ENCODE data around the gene EPS8L2. TPM values are rescaled to one million over a fixed set of nuclear protein-coding genes. Genes with fewer than 3 reads are reported as not detected.

The EPS8L2 gene
- total RNA-seq, 1 donor from 2014 or later, result 155 TPM

DNA sequence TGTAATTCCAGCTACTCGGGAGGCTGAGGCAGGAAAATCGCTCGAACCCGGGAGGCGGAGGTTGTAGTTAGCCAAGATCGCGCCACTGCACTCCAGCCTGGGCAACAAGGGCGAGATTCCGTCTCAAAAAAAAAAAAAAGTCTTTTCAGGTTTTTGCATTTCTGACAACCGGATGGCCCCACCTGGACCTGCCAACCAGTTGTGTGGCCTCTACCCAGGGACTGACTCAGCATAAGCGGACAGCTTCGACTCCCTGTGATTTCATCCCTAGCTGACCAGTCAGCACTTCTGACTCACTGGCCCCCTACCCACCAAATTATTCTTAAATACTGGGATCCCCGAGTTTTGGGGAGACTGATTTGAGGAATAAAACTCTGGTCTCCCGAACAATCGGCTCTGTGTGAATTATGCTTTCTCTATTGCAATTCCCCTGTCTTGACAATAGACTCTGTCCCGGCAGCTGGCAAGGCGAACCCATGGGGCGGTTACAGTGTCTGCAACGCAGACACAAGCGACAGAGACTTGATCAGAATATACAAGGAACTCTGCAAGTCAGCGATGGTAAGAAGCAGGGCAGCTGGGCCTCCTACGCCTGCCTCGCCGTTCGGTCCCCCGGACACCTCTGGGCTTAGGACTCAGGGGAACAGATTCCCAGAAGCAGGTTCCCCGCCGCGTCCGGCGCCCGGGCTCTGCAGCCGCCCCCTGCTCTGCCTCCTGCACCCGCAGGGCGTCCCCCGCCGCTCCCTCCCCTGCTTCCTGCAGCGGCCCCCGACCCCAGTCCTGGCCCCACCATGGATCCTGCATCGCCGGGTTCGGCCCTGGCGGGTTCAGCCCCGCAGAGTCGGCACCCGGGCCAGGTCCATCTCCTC lies 40.5 kb downstream of the EPS8L2 start:
- intact Hi-C loops (cut with DNase I), result no loop called here
- no peak for DNase-seq

DNA sequence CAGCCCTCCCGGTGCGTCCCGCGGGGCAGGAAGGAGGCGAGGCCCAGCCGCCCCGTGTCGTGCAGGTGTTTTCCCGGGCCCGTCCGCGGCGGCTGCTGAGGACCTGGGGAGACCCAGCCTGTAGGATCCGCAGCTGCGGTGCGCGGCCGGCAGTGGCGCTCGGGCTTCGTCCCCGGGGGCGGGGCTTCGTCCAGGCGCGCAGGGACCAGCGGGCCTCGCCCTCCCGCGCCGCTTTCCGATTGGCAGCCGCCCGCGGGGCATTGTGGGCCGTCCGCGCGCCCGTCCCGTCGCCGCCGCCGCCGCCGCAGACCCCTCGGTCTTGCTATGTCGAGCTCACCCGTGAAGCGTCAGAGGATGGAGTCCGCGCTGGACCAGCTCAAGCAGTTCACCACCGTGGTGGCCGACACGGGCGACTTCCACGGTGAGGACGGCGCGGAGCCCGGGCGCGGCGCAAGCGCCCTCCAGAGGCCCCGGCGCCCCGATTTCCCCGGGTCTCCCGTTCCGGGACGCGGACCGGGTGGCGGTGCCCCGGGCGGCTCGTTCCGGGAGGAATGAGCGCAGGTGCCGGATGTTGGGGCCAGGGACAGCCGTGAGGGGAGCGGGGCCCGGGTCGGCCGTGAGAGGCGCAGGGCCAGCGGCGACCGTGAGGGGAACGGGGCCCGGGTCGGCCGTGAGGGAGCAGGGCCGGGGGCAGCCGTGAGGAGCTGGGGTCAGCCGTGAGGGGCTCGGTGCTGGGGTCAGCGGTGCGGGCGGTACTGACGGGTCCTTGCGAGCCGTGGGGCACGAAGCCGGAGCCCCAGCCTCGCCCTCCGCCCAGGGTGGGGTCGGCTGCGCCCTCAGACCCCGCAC lies 41.4 kb downstream of the EPS8L2 start, which contains the start of gene TALDO1:
Gene TALDO1, plus strand, starts transcription at position 307 of the 849 bp plus-strand sequence. Its CDS starts 18 bp downstream, at position 325.
- peak within 1 kb of the TSS; percentile 94 for H3K27ac ChIP-seq
- peak; percentile 98 for ATAC-seq
- intact Hi-C loops (cut with DNase I), result no loop called here
- peaks cover 25% of the 10 kb centered on the region for H3K4me1 ChIP-seq
- DNase-seq, result peak; percentile 97
- no peaks in the 10 kb centered on the region for H3K27me3 ChIP-seq
- H3K36me3 ChIP-seq, result no peaks in the 10 kb centered on the region
- H3K9me3 ChIP-seq, result no peaks in the 10 kb centered on the region
- TF ChIP-seq, protein P1, sequence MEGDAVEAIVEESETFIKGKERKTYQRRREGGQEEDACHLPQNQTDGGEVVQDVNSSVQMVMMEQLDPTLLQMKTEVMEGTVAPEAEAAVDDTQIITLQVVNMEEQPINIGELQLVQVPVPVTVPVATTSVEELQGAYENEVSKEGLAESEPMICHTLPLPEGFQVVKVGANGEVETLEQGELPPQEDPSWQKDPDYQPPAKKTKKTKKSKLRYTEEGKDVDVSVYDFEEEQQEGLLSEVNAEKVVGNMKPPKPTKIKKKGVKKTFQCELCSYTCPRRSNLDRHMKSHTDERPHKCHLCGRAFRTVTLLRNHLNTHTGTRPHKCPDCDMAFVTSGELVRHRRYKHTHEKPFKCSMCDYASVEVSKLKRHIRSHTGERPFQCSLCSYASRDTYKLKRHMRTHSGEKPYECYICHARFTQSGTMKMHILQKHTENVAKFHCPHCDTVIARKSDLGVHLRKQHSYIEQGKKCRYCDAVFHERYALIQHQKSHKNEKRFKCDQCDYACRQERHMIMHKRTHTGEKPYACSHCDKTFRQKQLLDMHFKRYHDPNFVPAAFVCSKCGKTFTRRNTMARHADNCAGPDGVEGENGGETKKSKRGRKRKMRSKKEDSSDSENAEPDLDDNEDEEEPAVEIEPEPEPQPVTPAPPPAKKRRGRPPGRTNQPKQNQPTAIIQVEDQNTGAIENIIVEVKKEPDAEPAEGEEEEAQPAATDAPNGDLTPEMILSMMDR (IDR thresholded peaks at IDR 0.05), result peak; percentile 30
- peak within 1 kb of the TSS; percentile 93 for H3K4me3 ChIP-seq

More for the DNA sequence above, 40.5 kb downstream of the EPS8L2 start:
- Histone ChIP-seq H3K4me1 (peaks cover 25% of the 10 kb centered on the region), H3K36me3 (no peaks in the 10 kb centered on the region), H3K4me3 (peak overlapping the region; percentile 93), H3K27me3 (no peaks in the 10 kb centered on the region), H3K27ac (peak overlapping the region; percentile 94), H3K9me3 (no peaks in the 10 kb centered on the region)
- TF ChIP-seq, protein P1 (IDR thresholded peaks at IDR 0.05), result no peak
- peak; percentile 8 for ATAC-seq

DNA sequence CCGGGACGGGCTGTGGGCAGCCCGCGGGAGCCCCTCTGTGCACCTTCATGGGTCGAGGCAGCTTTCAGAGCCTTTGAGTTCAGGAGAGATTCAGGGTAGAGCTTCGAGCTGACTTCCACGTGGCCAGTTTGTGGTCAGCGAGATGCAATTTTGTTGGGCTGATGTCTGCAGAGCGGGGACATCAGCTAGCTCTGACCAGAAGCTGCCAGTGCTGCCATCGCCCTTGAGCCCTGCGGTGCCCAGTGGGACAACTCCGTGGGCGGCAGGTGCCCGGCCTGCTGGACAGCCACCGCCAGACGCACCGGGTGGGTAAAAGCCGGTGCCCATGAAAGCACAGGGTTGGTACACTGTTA lies 42.0 kb downstream of the EPS8L2 start:
- Histone ChIP-seq H3K27me3 (no peaks in the 10 kb centered on the region), H3K4me1 (peaks cover 25% of the 10 kb centered on the region), H3K9me3 (no peaks in the 10 kb centered on the region), H3K4me3 (peak overlapping the region; percentile 93), H3K36me3 (no peaks in the 10 kb centered on the region), H3K27ac (peak overlapping the region; percentile 94)
- intact Hi-C loops (cut with DNase I), result no loop called here
- ATAC-seq, result peak; percentile 37
- DNase-seq, result peak; percentile 74
- TF ChIP-seq, protein P1 (IDR thresholded peaks at IDR 0.05), result no peak

DNA sequence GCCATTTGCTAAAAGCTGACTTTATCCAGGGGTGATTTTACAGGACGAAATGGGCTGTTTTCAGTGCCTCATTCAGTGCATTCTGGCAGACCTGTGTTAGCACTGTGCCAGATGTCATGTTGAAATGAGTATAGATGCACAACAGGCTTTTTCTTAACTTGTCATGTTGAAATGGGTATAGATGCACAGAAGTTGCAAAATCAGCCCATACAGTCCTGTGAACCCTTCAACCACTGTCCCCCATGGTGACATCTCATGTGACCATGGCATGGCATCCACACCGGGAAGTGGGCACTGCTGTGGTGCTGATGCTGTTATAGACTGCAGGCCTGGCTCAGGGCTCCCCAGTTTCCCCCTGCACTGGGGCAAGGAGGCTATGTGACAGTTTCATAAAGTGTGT lies 43.7 kb downstream of the EPS8L2 start:
- Histone ChIP-seq H3K9me3 (no peaks in the 10 kb centered on the region), H3K4me1 (peaks cover 25% of the 10 kb centered on the region), H3K4me3 (no peak overlapping the region), H3K27ac (peak overlapping the region; percentile 94), H3K27me3 (no peaks in the 10 kb centered on the region), H3K36me3 (no peaks in the 10 kb centered on the region)
- TF ChIP-seq, protein P1 (IDR thresholded peaks at IDR 0.05), result no peak
- intact Hi-C loops (cut with DNase I), result no loop called here
- peak; percentile 34 for ATAC-seq
- DNase-seq, result peak; percentile 69

DNA sequence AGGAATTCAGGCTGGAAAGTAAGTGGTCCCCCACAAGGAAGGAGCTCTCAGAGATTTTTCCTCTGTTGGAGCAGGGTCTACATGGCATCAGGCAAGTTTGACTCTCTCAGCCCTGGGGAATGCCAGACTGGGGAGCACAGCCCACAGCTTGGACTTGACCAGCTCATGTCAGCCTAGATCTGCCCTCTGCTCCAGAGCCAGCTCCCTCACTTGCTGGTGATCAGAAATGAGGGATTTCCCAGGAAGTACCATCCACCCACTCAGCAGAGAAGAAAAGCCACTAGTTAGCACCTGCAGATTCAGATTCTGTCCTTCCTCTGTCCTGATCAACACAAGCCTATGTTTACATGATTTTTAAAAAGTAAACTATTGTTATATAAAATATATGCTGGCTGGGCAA lies 54.2 kb downstream of the EPS8L2 start:
- Histone ChIP-seq H3K9me3 (no peaks in the 10 kb centered on the region), H3K27ac (no peak overlapping the region), H3K4me3 (no peak overlapping the region), H3K36me3 (peaks cover 94% of the 10 kb centered on the region), H3K27me3 (no peaks in the 10 kb centered on the region), H3K4me1 (no peaks in the 10 kb centered on the region)
- ATAC-seq (no peak), DNase-seq (no peak)
- intact Hi-C loops (cut with DNase I), result no loop called here
- TF ChIP-seq, protein P1 (IDR thresholded peaks at IDR 0.05), result no peak
